Prostate gland (tissue), 2 donors: ENCODE measurements around the gene TTLL5. TPM values are rescaled to one million over a fixed set of nuclear protein-coding genes. Genes with fewer than 3 reads are reported as not detected.

Experiments
- DNase-seq: peaks from one replicate; pipeline ENCODE4 v3.0.0-alpha.2; 2019; ENCODE audit warnings: low spot score
- H3K27ac ChIP-seq, 2 donors: fragments of 200-600 bp; sonication (generic); 2 replicates each; pipeline ENCODE4 v1.5.1; 2017 to 2019
- H3K27me3 ChIP-seq: fragments of 200-600 bp; sonication (generic); replicated peaks from 2 replicates; pipeline ENCODE4 v1.5.1; 2019; ENCODE audit not compliant: insufficient read depth
- H3K36me3 ChIP-seq, 2 donors: fragments of 200-600 bp; sonication (generic); 1 replicate in 1 of 2; 2 replicates in 1 of 2; pipeline versions ENCODE4 v1.5.1 to v1.8.1; 2017 to 2019
- H3K4me1 ChIP-seq: fragments of 200-600 bp; sonication (generic); replicated peaks from 2 replicates; pipeline ENCODE4 v1.5.1; 2019
- H3K4me3 ChIP-seq, 2 donors: fragments of 200-600 bp; sonication (generic); 2 replicates each; pipeline ENCODE4 v1.5.1; 2017 to 2019
- H3K9me3 ChIP-seq: fragments of 200-600 bp; sonication (generic); 2 replicates; pipeline ENCODE4 v1.5.1; 2017
- CTCF ChIP-seq, 4 experiments: fragments of 200-600 bp in 2 of 4; fragments of 450-650 bp in 2 of 4; sonication (generic) in 2 of 4; IDR thresholded peaks; 1 replicate in 3 of 4; 2 replicates in 1 of 4; pipeline ENCODE4 v1.5.1; 2016 to 2019; ENCODE audit warnings: antibody characterized with exemption in 4 of 4, mild to moderate bottlenecking in 2 of 4, moderate library complexity in 2 of 4
- POLR2A ChIP-seq: fragments of 450-650 bp; IDR thresholded peaks from one replicate; pipeline ENCODE4 v1.6.1; 2016; ENCODE audit warnings: antibody characterized with exemption, mild to moderate bottlenecking
- POLR2AphosphoS5 ChIP-seq: sonication (generic); formaldehyde crosslinking; IDR thresholded peaks from one replicate; pipeline ENCODE4 v1.6.1; 2017; ENCODE audit warnings: antibody characterized with exemption
- WGBS: methylation state at CpG from one replicate; pipeline ENCODE4 v1.1.5; 2018; 5-methylcytosine and 5-hydroxymethylcytosine counted together
- intact Hi-C: fragments of 100-400 bp; cut with DNase I; formaldehyde crosslinking; loops from one replicate; pipeline ENCODE4 v1.14.2; 2022
- total RNA-seq, 2 donors: library from RNA; depleted of rRNA; stranded (reverse); fragments of >200 nt; gene quantifications; one replicate each; pipeline ENCODE4 v1.1.0, GENCODE V29; 2016

The TTLL5 gene
- total RNA-seq, 2 donors from 2014 or later: 40.3 to 46.2 TPM

- H3K4me1 ChIP-seq: peaks cover 10% of the 10 kb centered on the region
- H3K9me3 ChIP-seq: no peaks in the 10 kb centered on the region
- no peaks in the 10 kb centered on the region for H3K27me3 ChIP-seq
- peak overlapping the region; percentile 87 to 90 for H3K27ac ChIP-seq
- intact Hi-C loops: no loop called here
- 16% methylated on average over 5 of the region's 5 CpGs for WGBS
- no peak overlapping the region for H3K4me3 ChIP-seq
- peak; percentile 87 for DNase-seq
- TF ChIP-seq POLR2A (no peak), CTCF (IDR thresholded peaks at IDR 0.05) (peak in 1 of 4 experiments; percentile 4), POLR2AphosphoS5 (peak; percentile 68)
- H3K36me3 ChIP-seq: no peaks in the 10 kb centered on the region
Observed at GRCh38 chr14:75831455-75831854, 170.4 kb downstream of the TTLL5 start.

GRCh38 chr14:75831952-75832351, 170.9 kb downstream of the TTLL5 start:
- H3K4me3 ChIP-seq: no peak overlapping the region
- DNase-seq: peak; percentile 78
- no peaks in the 10 kb centered on the region for H3K9me3 ChIP-seq
- H3K27me3 ChIP-seq: no peaks in the 10 kb centered on the region
- H3K36me3 ChIP-seq: no peaks in the 10 kb centered on the region
- TF ChIP-seq POLR2AphosphoS5 (peak; percentile 59), CTCF (IDR thresholded peaks at IDR 0.05) (no peak), POLR2A (no peak)
- WGBS: 22% methylated on average over 3 of the region's 3 CpGs
- intact Hi-C loops: no loop called here
- H3K4me1 ChIP-seq: peaks cover 10% of the 10 kb centered on the region
- peak overlapping the region; percentile 87 to 90 for H3K27ac ChIP-seq

GRCh38 chr14:75832621-75833297, 171.7 kb downstream of the TTLL5 start:
- 31% methylated on average over 10 of the region's 10 CpGs for WGBS
- no peak for TF ChIP-seq POLR2AphosphoS5
- H3K4me3 ChIP-seq: no peak overlapping the region
- no peaks in the 10 kb centered on the region for H3K36me3 ChIP-seq
- no peaks in the 10 kb centered on the region for H3K9me3 ChIP-seq
- H3K4me1 ChIP-seq: peaks cover 10% of the 10 kb centered on the region
- H3K27ac ChIP-seq: peak overlapping the region; percentile 87 to 90
- no peak for DNase-seq
- no peaks in the 10 kb centered on the region for H3K27me3 ChIP-seq
- intact Hi-C loops: no loop called here

- Histone ChIP-seq H3K27ac (peak overlapping the region; percentile 87 to 90), H3K36me3 (no peaks in the 10 kb centered on the region), H3K4me3 (no peak overlapping the region), H3K9me3 (no peaks in the 10 kb centered on the region), H3K27me3 (no peaks in the 10 kb centered on the region), H3K4me1 (peaks cover 10% of the 10 kb centered on the region)
- no peak for DNase-seq
- intact Hi-C loops: no loop called here
- no peak for TF ChIP-seq POLR2A
- no peak for TF ChIP-seq CTCF (IDR thresholded peaks at IDR 0.05)
- no peak for TF ChIP-seq POLR2AphosphoS5
- 64% methylated on average over 2 of the region's 2 CpGs for whole genome bisulfite sequencing
Observed at GRCh38 chr14:75833326-75834020, 172.4 kb downstream of the TTLL5 start.

GRCh38 chr14:75835156-75835725, 174.2 kb downstream of the TTLL5 start:
- no peaks in the 10 kb centered on the region for H3K9me3 ChIP-seq
- no peaks in the 10 kb centered on the region for H3K36me3 ChIP-seq
- TF ChIP-seq POLR2A: no peak
- TF ChIP-seq CTCF (IDR thresholded peaks at IDR 0.05): peak in 1 of 4 experiments; percentile 21
- no peaks in the 10 kb centered on the region for H3K27me3 ChIP-seq
- no peak for DNase-seq
- intact Hi-C loops: no loop called here
- H3K27ac ChIP-seq: peak overlapping the region in 1 of 2 donors; percentile 90
- H3K4me1 ChIP-seq: peaks cover 10% of the 10 kb centered on the region
- H3K4me3 ChIP-seq: no peak overlapping the region
